Posterior cingulate gyrus (tissue), 11 donors: ENCODE data around the gene COLQ.
A peak's percentile ranks its signal among the peaks of the same experiment; 100 is the strongest.
"Not testable (repeated sequence)": the region's sequence is repeated elsewhere in the genome, so short reads cannot be mapped to it uniquely, and the experiment has no call there.

Experiments used
- DNase-seq, 10 donors: peaks; one replicate each; pipeline versions ENCODE4 v3.0.0 to v3.0.0-alpha.2; 2020 to 2021; ENCODE audit warnings: mixed read lengths in 3 of 10
- intact Hi-C: fragments of 100-400 bp; cut with DNase I; formaldehyde crosslinking; loops from one replicate; pipeline ENCODE4 v1.15.1; 2023

COLQ gene

GRCh38 chr3:15462451-15462850 lies 59.1 kb downstream of the COLQ start:
- intact Hi-C loops, result no loop called here
- peak in 1 of 10 donors; percentile 46 for DNase-seq

GRCh38 chr3:15460891-15461531 lies 60.5 kb downstream of the COLQ start:
- no peak for DNase-seq
- intact Hi-C loops, result no loop called here

GRCh38 chr3:15458212-15458780 lies 63.2 kb downstream of the COLQ start:
- intact Hi-C loops, result no loop called here
- no peak for DNase-seq

- intact Hi-C loops, result not testable (repeated sequence)
These were observed 64.6 kb downstream of the COLQ start for GRCh38 chr3:15456915-15457314.

GRCh38 chr3:15456321-15456720 lies 65.2 kb downstream of the COLQ start:
- no peak for DNase-seq
- intact Hi-C loops, result no loop called here

More at GRCh38 chr3:15456915-15457314, 64.6 kb downstream of the COLQ start:
- not testable (repeated sequence) for DNase-seq

- intact Hi-C loops, result no loop called here
- no peak for DNase-seq
These were observed 65.8 kb downstream of the COLQ start for GRCh38 chr3:15455756-15456155.

- intact Hi-C loops, result no loop called here
- no peak for DNase-seq
These were observed 66.5 kb downstream of the COLQ start for GRCh38 chr3:15454965-15455364.

- DNase-seq, result no peak
- intact Hi-C loops, result no loop called here
These were observed 67.4 kb downstream of the COLQ start for GRCh38 chr3:15453991-15454625.

- no peak for DNase-seq
- intact Hi-C loops, result no loop called here
These were observed 68.0 kb downstream of the COLQ start for GRCh38 chr3:15453501-15453900.

GRCh38 chr3:15452961-15453360 lies 68.5 kb downstream of the COLQ start:
- no peak for DNase-seq
- intact Hi-C loops, result no loop called here

GRCh38 chr3:15452156-15452555 lies 69.3 kb downstream of the COLQ start:
- intact Hi-C loops, result no loop called here
- no peak for DNase-seq

- no peak for DNase-seq
- intact Hi-C loops, result no loop called here
These were observed 70.0 kb downstream of the COLQ start for GRCh38 chr3:15451216-15452113.

- intact Hi-C loops, result no loop called here
These were observed 70.9 kb downstream of the COLQ start for GRCh38 chr3:15450438-15451215.

GRCh38 chr3:15449489-15450224 lies 71.8 kb downstream of the COLQ start:
- intact Hi-C loops, result no loop called here
- no peak for DNase-seq

More at GRCh38 chr3:15450438-15451215, 70.9 kb downstream of the COLQ start:
- DNase-seq, result no peak

- no peak for DNase-seq
- intact Hi-C loops, result no loop called here
These were observed 77.5 kb downstream of the COLQ start for GRCh38 chr3:15443826-15444524.

GRCh38 chr3:15440891-15441290 lies 80.6 kb downstream of the COLQ start:
- no peak for DNase-seq
- intact Hi-C loops, result no loop called here

- intact Hi-C loops, result no loop called here
- DNase-seq, result no peak
These were observed 82.0 kb downstream of the COLQ start for GRCh38 chr3:15439476-15439875.

- intact Hi-C loops, result no loop called here
- no peak for DNase-seq
These were observed 82.5 kb downstream of the COLQ start for GRCh38 chr3:15438983-15439382.

- DNase-seq, result peak; percentile 17 to 92 (median 43)
- intact Hi-C loops, result no loop called here
These were observed 85.3 kb downstream of the COLQ start for GRCh38 chr3:15436246-15436645.
